ENCODE measurements around the gene SUGCT. TPM values are rescaled to one million over a fixed set of nuclear protein-coding genes. Genes with fewer than 3 reads are reported as not detected.

Gene SUGCT
- total RNA-seq, 4 donors from 2014 or later = 0.83 to 7.1 (median 3.2) TPM

DNA sequence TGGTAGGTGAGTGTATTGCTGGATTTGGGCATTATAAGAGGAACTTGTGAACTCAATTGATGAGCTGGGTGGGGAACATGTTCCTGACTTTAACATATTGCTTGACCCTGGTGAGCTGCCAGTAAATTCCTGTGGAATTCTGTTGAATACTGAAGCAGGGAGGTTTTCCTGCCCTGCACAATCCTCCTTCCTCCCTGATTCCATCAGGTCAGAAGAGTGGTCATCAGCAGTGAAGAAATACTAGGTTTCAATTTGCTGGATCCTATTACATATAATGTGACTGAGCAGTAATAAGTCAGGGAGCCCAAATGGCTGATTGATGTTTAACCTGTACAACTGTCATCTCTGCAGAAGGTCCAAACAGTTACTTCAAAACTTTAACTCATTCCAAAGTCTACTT, 581.2 kb downstream of the SUGCT start:
- no peak overlapping the region for H3K4me3 ChIP-seq
- peaks cover 0 to 8% (median 4%) of the 10 kb centered on the region in 3 donors for H3K4me1 ChIP-seq
- no peak overlapping the region for H3K27ac ChIP-seq
- no peaks in the 10 kb centered on the region for H3K9me3 ChIP-seq
- no peak for DNase-seq
- H3K36me3 ChIP-seq = no peaks in the 10 kb centered on the region
- no peaks in the 10 kb centered on the region for H3K27me3 ChIP-seq
- intact Hi-C loops (cut with DNase I) = no loop called here
- TF ChIP-seq, protein P1, sequence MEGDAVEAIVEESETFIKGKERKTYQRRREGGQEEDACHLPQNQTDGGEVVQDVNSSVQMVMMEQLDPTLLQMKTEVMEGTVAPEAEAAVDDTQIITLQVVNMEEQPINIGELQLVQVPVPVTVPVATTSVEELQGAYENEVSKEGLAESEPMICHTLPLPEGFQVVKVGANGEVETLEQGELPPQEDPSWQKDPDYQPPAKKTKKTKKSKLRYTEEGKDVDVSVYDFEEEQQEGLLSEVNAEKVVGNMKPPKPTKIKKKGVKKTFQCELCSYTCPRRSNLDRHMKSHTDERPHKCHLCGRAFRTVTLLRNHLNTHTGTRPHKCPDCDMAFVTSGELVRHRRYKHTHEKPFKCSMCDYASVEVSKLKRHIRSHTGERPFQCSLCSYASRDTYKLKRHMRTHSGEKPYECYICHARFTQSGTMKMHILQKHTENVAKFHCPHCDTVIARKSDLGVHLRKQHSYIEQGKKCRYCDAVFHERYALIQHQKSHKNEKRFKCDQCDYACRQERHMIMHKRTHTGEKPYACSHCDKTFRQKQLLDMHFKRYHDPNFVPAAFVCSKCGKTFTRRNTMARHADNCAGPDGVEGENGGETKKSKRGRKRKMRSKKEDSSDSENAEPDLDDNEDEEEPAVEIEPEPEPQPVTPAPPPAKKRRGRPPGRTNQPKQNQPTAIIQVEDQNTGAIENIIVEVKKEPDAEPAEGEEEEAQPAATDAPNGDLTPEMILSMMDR (IDR thresholded peaks at IDR 0.05) = no peak
- TF ChIP-seq POLR2A (IDR thresholded peaks at IDR 0.05) = no peak

DNA sequence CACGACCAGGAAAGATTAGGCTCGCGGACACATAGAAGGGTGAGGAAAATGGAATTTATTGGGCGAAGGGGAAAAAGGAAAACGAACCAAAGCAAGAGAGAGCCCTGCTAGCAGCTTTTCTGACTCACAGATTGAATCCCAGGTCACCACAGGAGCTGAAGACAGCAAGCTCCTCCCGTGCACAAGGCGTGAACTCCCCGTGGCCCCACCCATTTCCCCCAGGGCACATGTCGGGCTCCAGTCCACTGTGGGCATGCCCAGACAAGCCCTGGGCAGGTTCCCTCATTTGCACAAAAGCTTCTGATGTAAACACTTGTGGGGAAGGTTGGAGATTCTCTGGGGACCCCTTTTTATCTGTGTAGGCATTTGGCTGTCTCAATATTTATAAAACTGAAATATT, 582.4 kb downstream of the SUGCT start:
- no peak for DNase-seq
- no peak overlapping the region for H3K27ac ChIP-seq
- H3K4me1 ChIP-seq = peaks cover 0 to 8% (median 4%) of the 10 kb centered on the region in 3 donors
- TF ChIP-seq, protein P1 (IDR thresholded peaks at IDR 0.05) = no peak
- TF ChIP-seq POLR2A (IDR thresholded peaks at IDR 0.05) = no peak
- no peak overlapping the region for H3K4me3 ChIP-seq
- WGBS, 2 donors = 26 to 44% methylated on average over 7 to 9 of the region's 9 CpGs
- no peaks in the 10 kb centered on the region for H3K36me3 ChIP-seq
- H3K27me3 ChIP-seq = no peaks in the 10 kb centered on the region
- H3K9me3 ChIP-seq = no peaks in the 10 kb centered on the region
- intact Hi-C loops (cut with DNase I) = no loop called here

DNA sequence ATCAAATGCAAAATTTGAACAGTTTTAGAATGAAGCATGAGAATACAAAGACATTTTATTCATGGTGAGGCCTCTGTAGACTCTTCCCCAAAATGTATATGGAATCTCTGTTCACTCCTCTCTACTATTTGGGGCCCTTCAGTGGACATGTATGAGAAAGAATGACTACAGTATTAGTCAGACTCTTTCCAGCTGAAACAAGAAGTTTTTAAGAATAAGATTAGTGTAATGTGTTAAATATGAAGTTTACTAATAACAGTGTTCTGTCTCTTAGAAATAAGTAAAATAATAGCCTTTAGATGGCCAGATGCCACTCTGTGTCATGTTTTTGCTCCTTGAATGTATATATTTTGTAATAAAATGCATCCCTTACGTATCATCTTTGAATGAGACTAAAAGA, 585.6 kb downstream of the SUGCT start:
- no peak for DNase-seq
- H3K27me3 ChIP-seq = no peaks in the 10 kb centered on the region
- no peak for TF ChIP-seq POLR2A (IDR thresholded peaks at IDR 0.05)
- intact Hi-C loops (cut with DNase I) = no loop called here
- no peaks in the 10 kb centered on the region for H3K9me3 ChIP-seq
- peaks cover 0 to 8% (median 4%) of the 10 kb centered on the region in 3 donors for H3K4me1 ChIP-seq
- WGBS, 2 donors = 63 to 80% methylated on average over 1 of the region's 1 CpG
- no peak overlapping the region for H3K4me3 ChIP-seq
- H3K27ac ChIP-seq = no peak overlapping the region
- H3K36me3 ChIP-seq = no peaks in the 10 kb centered on the region

DNA sequence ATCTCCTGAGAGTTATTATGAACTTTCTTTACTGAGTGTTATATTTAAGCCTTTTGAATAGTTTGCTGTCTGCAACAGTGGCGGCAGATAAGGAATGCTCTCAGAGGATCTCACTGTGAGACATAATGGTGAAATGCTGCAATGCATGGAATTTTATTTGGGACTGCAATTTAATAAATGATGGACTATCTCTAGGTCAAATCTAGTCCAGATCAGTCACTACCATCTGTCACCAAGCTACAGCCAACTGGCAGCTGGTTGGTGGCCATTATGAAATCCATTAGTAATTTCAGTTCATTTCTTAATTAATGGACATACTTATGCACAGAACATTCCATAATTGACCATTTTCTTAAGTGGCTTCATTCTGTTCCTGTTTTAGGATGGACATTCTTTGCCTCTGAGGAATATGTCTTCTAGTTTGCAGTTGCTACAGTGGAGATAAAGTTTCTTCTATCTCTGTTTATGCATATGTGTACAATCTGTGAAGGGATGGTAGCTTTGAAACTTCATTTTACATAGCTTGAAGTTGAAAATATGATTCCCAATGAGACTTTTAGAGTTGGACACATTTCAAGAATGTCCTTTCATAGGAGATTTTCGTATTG, 586.6 kb downstream of the SUGCT start:
- 76 to 85% methylated on average over 2 of the region's 2 CpGs for WGBS, 2 donors
- Histone ChIP-seq H3K4me3 (no peak overlapping the region), H3K9me3 (no peaks in the 10 kb centered on the region), H3K4me1 (peaks cover 0 to 8% (median 0%) of the 10 kb centered on the region in 3 donors), H3K27me3 (no peaks in the 10 kb centered on the region), H3K27ac (no peak overlapping the region), H3K36me3 (no peaks in the 10 kb centered on the region)
- TF ChIP-seq POLR2A (IDR thresholded peaks at IDR 0.05) = no peak
- TF ChIP-seq, protein P1 (IDR thresholded peaks at IDR 0.05) = no peak
- intact Hi-C loops (cut with DNase I) = no loop called here
- DNase-seq = no peak

- H3K27ac ChIP-seq = no peak overlapping the region
- no peak for DNase-seq
- H3K9me3 ChIP-seq = no peaks in the 10 kb centered on the region
- no peak for TF ChIP-seq POLR2A (IDR thresholded peaks at IDR 0.05)
- TF ChIP-seq, protein P1 (IDR thresholded peaks at IDR 0.05) = no peak
- 81 to 97% methylated on average over 2 of the region's 2 CpGs for WGBS, 2 donors
- H3K27me3 ChIP-seq = no peaks in the 10 kb centered on the region
- peaks cover 0 to 3% (median 0%) of the 10 kb centered on the region in 3 donors for H3K4me1 ChIP-seq
- no peak overlapping the region for H3K4me3 ChIP-seq
- intact Hi-C loops (cut with DNase I) = no loop called here
- no peaks in the 10 kb centered on the region for H3K36me3 ChIP-seq
Observed at GRCh38 chr7:40722242-40722641, 587.4 kb downstream of the SUGCT start.

DNA sequence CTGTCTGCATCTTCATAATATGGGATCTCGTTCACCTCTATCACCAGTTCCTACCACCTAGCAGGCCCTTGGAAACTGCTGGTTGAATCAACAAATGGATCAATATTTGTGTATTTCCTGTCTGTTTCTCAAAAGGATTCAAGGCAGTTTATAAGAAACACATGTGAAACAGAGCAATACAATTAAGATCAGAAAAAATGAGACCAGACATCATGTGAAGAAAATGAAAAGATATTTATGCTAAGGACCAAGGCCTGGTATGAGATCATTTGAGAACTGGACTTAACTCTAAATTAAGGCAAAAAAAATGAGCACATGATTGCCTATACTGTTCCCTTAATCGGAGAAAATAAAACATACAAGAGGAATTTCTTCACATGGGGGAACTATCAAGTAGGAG, 589.0 kb downstream of the SUGCT start:
- no peak overlapping the region for H3K27ac ChIP-seq
- no peaks in the 10 kb centered on the region for H3K9me3 ChIP-seq
- H3K36me3 ChIP-seq = no peaks in the 10 kb centered on the region
- 69 to 83% methylated on average over 2 of the region's 2 CpGs for WGBS, 2 donors
- no peaks in the 10 kb centered on the region for H3K4me1 ChIP-seq
- intact Hi-C loops (cut with DNase I) = no loop called here
- H3K4me3 ChIP-seq = no peak overlapping the region
- no peak for DNase-seq
- H3K27me3 ChIP-seq = no peaks in the 10 kb centered on the region
- TF ChIP-seq, protein P1 (IDR thresholded peaks at IDR 0.05) = no peak
- TF ChIP-seq POLR2A (IDR thresholded peaks at IDR 0.05) = no peak
